AG10803 (cell line): Measurements from ENCODE around the gene SH3RF1.

Experiments
- DNase-seq: peaks from one replicate; pipeline ENCODE4 v3.0.0; 2010; ENCODE audit warnings: low read depth
- H3K4me3 ChIP-seq: 2 replicates; pipeline ENCODE4 v1.5.1; 2011; ENCODE audit warnings: mild to moderate bottlenecking, low read length, control low read depth
- TF ChIP-seq, protein P1 (sequence below): conservative IDR thresholded peaks from 2 replicates; pipeline ENCODE4 v1.5.1; 2011; ENCODE audit warnings: mild to moderate bottlenecking, low read length, control low read depth, inconsistent platforms

The SH3RF1 gene

DNA sequence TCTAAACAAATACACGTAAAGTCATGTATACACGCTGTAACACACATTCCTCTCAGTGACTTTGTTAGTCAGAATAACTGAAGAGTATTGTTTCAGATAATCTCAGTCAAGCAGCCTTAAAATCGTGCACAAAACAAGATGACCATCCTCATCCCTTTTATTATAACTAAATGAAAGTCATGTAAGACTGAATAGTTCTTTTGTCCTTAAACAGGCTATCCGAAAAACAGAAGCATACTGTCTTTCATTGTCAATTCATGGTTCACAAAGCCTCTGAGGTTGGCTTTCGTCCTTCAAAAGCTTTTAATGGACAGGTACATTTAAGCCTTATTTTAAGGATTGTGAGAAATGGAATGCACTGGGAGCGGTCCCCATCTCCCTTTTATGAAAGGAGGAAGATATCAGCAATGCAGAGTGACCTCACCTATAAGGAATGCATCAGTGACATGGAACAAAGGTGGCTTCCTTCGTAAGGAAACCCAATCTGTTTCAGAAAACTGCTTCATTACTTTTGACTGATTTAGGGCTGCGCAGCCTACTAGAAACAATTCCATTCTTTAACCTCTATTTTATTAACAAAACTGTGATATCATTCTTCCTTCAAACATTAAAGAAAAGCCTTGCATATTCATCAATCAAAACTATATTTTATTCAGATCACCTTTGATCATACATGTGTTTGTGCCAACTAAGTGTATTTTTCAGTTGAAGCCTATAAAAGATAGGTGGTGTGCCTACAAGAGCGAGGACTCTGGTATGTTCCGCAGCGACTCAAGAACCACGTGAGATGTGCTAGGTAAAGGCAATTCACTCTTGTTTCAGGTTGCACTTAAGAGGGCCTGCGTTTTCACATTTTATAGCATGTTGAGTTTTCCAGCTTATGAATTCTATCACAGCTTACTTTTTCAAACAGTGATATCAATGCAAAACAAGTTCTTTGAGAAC lies 19.2 kb downstream of the SH3RF1 start:
- no peak for DNase-seq
- H3K4me3 ChIP-seq = no peak overlapping the region
- TF ChIP-seq, protein P1, sequence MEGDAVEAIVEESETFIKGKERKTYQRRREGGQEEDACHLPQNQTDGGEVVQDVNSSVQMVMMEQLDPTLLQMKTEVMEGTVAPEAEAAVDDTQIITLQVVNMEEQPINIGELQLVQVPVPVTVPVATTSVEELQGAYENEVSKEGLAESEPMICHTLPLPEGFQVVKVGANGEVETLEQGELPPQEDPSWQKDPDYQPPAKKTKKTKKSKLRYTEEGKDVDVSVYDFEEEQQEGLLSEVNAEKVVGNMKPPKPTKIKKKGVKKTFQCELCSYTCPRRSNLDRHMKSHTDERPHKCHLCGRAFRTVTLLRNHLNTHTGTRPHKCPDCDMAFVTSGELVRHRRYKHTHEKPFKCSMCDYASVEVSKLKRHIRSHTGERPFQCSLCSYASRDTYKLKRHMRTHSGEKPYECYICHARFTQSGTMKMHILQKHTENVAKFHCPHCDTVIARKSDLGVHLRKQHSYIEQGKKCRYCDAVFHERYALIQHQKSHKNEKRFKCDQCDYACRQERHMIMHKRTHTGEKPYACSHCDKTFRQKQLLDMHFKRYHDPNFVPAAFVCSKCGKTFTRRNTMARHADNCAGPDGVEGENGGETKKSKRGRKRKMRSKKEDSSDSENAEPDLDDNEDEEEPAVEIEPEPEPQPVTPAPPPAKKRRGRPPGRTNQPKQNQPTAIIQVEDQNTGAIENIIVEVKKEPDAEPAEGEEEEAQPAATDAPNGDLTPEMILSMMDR = no peak

DNA sequence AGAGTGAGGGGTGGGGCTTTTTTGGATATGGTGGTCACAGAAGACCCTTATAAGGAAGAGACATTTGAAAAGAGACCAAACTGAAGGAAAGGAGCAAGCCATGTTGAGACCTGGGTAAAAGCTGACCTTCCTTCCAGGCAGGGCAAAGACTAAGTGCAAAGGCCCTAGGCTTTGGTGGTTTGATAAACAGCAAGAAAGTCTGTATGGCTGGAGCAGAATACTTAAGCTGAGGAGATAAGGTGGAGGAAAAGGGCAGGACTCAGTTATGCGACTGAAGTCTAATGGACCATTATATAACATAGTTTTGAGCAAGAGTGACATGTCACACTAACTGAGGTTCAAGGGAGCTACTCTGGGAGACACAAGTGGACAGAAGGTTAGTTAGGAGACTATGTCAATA lies 20.0 kb downstream of the SH3RF1 start:
- TF ChIP-seq, protein P1 = no peak
- H3K4me3 ChIP-seq = no peak overlapping the region
- no peak for DNase-seq

DNA sequence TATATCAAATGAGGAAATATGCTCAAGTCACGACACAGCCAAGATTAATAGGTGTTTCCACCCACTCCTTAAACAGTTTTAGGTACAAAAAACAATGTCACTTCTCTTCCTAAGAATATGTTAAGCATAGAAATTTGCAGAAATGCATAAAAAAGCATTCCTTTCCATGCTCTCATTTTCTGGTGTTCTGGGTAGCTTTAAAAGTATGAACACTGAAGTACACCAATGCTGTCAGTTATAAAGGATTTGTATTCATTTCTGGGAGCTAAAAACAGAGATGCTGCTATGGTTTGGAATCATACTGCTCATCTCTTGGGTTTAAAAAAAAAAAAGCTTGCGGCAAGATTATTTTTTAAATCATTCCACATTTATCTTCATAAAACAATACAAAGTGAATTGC lies 20.8 kb downstream of the SH3RF1 start:
- TF ChIP-seq, protein P1 = no peak
- H3K4me3 ChIP-seq = no peak overlapping the region
- DNase-seq = no peak

DNA sequence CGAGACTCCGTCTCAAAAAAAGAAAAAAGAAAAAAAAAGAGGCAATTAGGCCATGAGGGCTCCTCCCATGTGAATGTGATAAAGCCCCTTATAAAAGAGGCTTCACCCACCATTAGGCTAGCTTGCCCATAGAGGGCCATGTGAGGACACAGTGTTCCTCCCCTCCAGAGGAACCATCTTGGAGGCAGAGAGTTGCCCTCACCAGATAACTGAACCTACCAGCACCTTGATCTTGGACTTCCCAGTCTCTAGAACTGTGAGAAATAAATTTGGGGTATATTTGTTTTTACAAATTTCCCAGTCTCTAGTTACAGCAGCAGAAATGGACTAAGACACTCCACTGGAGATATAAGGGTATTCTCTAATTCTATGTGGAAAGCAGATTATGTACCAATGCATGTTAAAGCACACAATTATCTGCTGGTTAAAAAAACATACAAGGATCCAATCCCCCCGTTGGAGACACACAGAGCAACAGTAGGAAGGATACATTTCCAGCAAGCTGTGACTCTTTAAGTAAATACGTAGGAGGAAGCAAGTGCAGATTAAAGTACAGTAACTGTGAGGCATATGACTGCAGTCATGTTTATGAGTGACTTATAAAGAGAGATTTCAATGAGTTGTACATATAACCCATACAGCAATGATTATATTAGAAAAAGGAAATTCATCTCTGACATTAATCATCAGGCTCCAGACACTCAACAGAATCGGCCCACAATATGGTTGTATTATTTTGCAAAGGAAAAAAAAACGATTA lies 21.4 kb downstream of the SH3RF1 start:
- H3K4me3 ChIP-seq = no peak overlapping the region
- TF ChIP-seq, protein P1 = no peak
- no peak for DNase-seq

DNA sequence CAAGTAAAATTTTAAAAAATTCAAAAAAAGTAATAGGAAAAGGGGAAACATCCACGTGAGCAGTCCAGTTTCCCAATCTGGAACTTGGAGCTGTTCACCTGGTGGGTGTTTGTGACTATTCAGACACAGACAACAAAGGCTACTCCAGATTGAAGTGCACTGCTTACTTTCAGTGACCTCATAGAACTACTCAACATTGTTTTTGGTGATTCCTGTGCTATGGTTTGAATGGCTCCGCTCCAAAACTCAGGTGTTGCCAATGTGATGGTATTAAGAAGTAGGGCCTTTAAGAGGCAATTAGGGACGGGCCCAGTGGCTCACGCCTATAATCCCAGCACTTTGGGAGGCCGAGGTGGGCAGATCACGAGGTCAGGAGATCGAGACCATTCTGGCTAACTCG lies 22.1 kb downstream of the SH3RF1 start:
- TF ChIP-seq, protein P1 = no peak
- H3K4me3 ChIP-seq = no peak overlapping the region
- DNase-seq = no peak

DNA sequence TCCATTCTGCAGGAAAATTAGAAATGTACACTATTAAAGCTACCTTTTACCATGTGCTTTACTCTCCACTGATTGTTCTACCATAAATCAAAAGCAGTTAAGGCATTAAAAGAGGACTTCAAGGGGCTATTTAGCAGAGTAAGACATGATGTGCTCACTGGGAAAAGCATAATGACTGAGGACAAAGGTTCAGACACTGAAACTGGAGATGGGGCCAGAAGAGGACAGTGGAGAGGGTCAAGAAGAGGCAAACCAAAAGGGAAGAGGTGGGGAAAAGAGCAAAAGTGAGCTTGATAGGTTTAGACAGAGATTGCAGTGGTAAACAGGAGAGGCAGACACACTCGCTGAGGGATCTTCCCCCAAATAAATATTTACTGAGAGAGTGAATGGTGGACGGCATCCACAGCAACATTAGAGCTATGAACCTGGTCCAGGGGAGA lies 23.8 kb downstream of the SH3RF1 start:
- H3K4me3 ChIP-seq = no peak overlapping the region
- DNase-seq = no peak
- TF ChIP-seq, protein P1 = no peak
